GM21717 (cell line): Measurements from ENCODE around the gene ICAM4.
A peak's percentile ranks its signal among the peaks of the same experiment; 100 is the strongest.

Experiments used
- ATAC-seq: cut with Tn5 transposase; IDR thresholded peaks from one replicate; pipeline ENCODE4 v1.9.1; 2021; ENCODE audit warnings: mild to moderate bottlenecking, moderate library complexity; ENCODE audit not compliant: unreplicated experiment

ICAM4 gene

GRCh38 chr19:10317045-10317856, 30.5 kb downstream of the ICAM4 start:
- no peak for ATAC-seq

GRCh38 chr19:10317857-10318462, 31.2 kb downstream of the ICAM4 start:
- ATAC-seq: no peak

- ATAC-seq: no peak
These were observed 32.3 kb downstream of the ICAM4 start for GRCh38 chr19:10318807-10319682.

GRCh38 chr19:10320602-10321416, 34.1 kb downstream of the ICAM4 start:
- ATAC-seq: no peak

GRCh38 chr19:10321417-10321797, 34.7 kb downstream of the ICAM4 start:
- ATAC-seq: no peak

- no peak for ATAC-seq
These were observed 35.4 kb downstream of the ICAM4 start for GRCh38 chr19:10321874-10322835.

- ATAC-seq: no peak
These were observed 39.0 kb downstream of the ICAM4 start for GRCh38 chr19:10325732-10326131.

- no peak for ATAC-seq
These were observed 41.0 kb downstream of the ICAM4 start for GRCh38 chr19:10327793-10328192.

- ATAC-seq: no peak
These were observed 42.0 kb downstream of the ICAM4 start for GRCh38 chr19:10328558-10329429.

- no peak for ATAC-seq
These were observed 42.8 kb downstream of the ICAM4 start for GRCh38 chr19:10329555-10329954.

- ATAC-seq: peak; percentile 10
These were observed 45.6 kb downstream of the ICAM4 start for GRCh38 chr19:10332158-10332964.

- peak; percentile 69 for ATAC-seq
These were observed 46.4 kb downstream of the ICAM4 start, which contains the start of gene RAVER1 for GRCh38 chr19:10332965-10333757. TSS of gene RAVER1 (minus strand) at chr19:10333529. CDS start at chr19:10333507, 22 bp downstream.

GRCh38 chr19:10333758-10334587, 47.2 kb downstream of the ICAM4 start:
- ATAC-seq: no peak

- no peak for ATAC-seq
These were observed 48.0 kb downstream of the ICAM4 start for GRCh38 chr19:10334588-10335351.

GRCh38 chr19:10335352-10335985, 48.7 kb downstream of the ICAM4 start:
- no peak for ATAC-seq
